Smooth muscle cell (in vitro differentiated cells): Measurements from ENCODE around the gene NGB. TPM values are rescaled to one million over a fixed set of nuclear protein-coding genes. Genes with fewer than 3 reads are reported as not detected.

Experiments
- DNase-seq: peaks from one replicate; lab custom pipeline; 2025; ENCODE audit not compliant: unreplicated experiment; lab: John Stamatoyannopoulos, UW
- H2AFZ ChIP-seq: fragments of 200-600 bp; sonication (generic); 2 replicates; pipeline ENCODE4 v1.6.0; 2016; ENCODE audit warnings: antibody characterized with exemption, low read depth, mild to moderate bottlenecking
- H3F3A ChIP-seq: fragments of 200-600 bp; sonication (generic); 2 replicates; pipeline ENCODE4 v1.6.0; 2017; ENCODE audit warnings: antibody characterized with exemption, low read depth
- H3K27ac ChIP-seq: fragments of 200-600 bp; sonication (generic); 2 replicates; pipeline ENCODE4 v1.5.1; 2016; ENCODE audit warnings: low read depth, mild to moderate bottlenecking
- H3K27me3 ChIP-seq: fragments of 200-600 bp; sonication (generic); 2 replicates; pipeline ENCODE4 v1.6.1; 2016; ENCODE audit warnings: low read depth, mild to moderate bottlenecking
- H3K36me3 ChIP-seq: fragments of 200-600 bp; sonication (generic); 2 replicates; pipeline ENCODE4 v1.5.1; 2016; ENCODE audit warnings: low read depth
- H3K4me1 ChIP-seq: fragments of 200-600 bp; sonication (generic); 2 replicates; pipeline ENCODE4 v1.5.1; 2016; ENCODE audit warnings: low read depth
- H3K4me2 ChIP-seq: fragments of 200-600 bp; sonication (generic); 2 replicates; pipeline ENCODE4 v1.6.0; 2016; ENCODE audit warnings: mild to moderate bottlenecking
- H3K4me3 ChIP-seq: fragments of 200-600 bp; sonication (generic); 2 replicates; pipeline ENCODE4 v1.5.1; 2016; ENCODE audit warnings: mild to moderate bottlenecking
- H3K79me2 ChIP-seq: fragments of 200-600 bp; sonication (generic); 2 replicates; pipeline ENCODE4 v1.6.0; 2016; ENCODE audit warnings: low read depth, mild to moderate bottlenecking
- H3K9ac ChIP-seq: fragments of 200-600 bp; sonication (generic); 2 replicates; pipeline ENCODE4 v1.6.0; 2016; ENCODE audit warnings: low read depth
- H3K9me3 ChIP-seq: fragments of 200-600 bp; sonication (generic); replicated peaks from 2 replicates; pipeline ENCODE4 v1.5.1; 2016; ENCODE audit warnings: low read depth
- H4K20me1 ChIP-seq: fragments of 200-600 bp; sonication (generic); 2 replicates; pipeline ENCODE4 v1.6.0; 2016; ENCODE audit warnings: low read depth
- WGBS: methylation state at CpG from one replicate; pipeline ENCODE4 v1.1.7; 2016; ENCODE audit warnings: low lambda C conversion rate; 5-methylcytosine and 5-hydroxymethylcytosine counted together
- polyA plus RNA-seq: library from polyadenylated mRNA; unstranded; fragments of >200 nt; fragmentation: Nextera tagmentation; extraction: Ambion mirVana; gene quantifications from 2 replicates; pipeline ENCODE4 v1.2.1, GENCODE V29; 2016
- total RNA-seq: library from RNA; depleted of rRNA; stranded (reverse); fragments of >200 nt; gene quantifications from 2 replicates; pipeline ENCODE4 v1.2.3, GENCODE V29; 2014
- TF ChIP-seq, protein P1 (sequence below): fragments of 200-600 bp; sonication (generic); IDR thresholded peaks from 2 replicates; pipeline ENCODE4 v1.5.1; 2017; ENCODE audit warnings: borderline replicate concordance, mild to moderate bottlenecking, antibody characterized with exemption; ENCODE audit not compliant: insufficient read depth, poor library complexity, severe bottlenecking

Gene NGB
- total and polyA plus RNA-seq, 2 experiments from 2014 or later: not detected

DNA sequence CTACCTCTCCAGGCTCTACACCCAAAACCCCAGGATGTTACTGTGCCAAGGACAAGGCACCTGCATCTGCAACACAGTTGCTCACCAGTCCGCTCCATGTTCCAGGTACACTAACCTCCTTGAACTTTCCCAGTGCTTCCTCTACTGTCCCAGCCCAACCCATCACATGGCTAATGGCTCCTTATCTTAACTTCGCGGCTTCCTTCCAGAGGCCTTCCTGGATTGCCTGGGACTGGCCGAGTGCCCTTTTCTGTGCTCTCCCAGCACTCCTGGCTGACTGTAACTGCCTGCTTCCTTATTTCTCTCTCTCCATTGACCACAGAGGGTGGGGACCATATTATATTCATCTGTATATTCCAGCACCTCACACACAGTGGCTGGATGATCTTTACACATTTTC is 28.8 kb upstream of the NGB start:
- Histone ChIP-seq H3K27ac (no peak overlapping the region), H3K36me3 (no peaks in the 10 kb centered on the region)

DNA sequence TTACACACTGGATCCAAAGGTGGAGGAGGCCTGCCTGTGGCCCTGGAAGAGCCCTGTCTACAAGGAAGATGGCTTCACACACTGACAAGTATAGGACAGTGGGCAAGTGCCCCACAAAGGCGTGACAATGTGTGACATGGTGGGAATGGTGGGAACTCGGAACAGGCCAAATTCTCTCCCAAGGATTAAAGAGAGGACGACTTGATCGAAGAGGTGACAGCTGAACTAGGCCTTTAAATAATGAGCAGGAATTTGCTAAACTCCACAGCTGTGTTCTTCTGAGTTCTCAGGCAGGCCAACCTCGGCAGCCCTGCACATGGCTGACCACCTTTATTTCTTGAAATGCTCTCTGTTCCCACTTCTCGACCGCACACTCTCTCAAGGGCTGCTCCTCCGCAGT is 25.9 kb upstream of the NGB start:
- Histone ChIP-seq H3K4me2 (no peak overlapping the region), H3K27ac (no peak overlapping the region), H3K4me3 (no peak overlapping the region), H3K79me2 (no peaks in the 10 kb centered on the region), H3K9ac (no peak overlapping the region), H3F3A (no peaks in the 10 kb centered on the region), H3K27me3 (no peaks in the 10 kb centered on the region), H3K36me3 (peaks cover 4% of the 10 kb centered on the region), H3K9me3 (no peaks in the 10 kb centered on the region), H4K20me1 (no peaks in the 10 kb centered on the region), H3K4me1 (no peaks in the 10 kb centered on the region), H2AFZ (no peak overlapping the region)
- WGBS: 96% methylated on average over 8 of the region's 8 CpGs
- TF ChIP-seq, protein P1, sequence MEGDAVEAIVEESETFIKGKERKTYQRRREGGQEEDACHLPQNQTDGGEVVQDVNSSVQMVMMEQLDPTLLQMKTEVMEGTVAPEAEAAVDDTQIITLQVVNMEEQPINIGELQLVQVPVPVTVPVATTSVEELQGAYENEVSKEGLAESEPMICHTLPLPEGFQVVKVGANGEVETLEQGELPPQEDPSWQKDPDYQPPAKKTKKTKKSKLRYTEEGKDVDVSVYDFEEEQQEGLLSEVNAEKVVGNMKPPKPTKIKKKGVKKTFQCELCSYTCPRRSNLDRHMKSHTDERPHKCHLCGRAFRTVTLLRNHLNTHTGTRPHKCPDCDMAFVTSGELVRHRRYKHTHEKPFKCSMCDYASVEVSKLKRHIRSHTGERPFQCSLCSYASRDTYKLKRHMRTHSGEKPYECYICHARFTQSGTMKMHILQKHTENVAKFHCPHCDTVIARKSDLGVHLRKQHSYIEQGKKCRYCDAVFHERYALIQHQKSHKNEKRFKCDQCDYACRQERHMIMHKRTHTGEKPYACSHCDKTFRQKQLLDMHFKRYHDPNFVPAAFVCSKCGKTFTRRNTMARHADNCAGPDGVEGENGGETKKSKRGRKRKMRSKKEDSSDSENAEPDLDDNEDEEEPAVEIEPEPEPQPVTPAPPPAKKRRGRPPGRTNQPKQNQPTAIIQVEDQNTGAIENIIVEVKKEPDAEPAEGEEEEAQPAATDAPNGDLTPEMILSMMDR: no peak
- no peak for DNase-seq

More for the DNA sequence above, 28.8 kb upstream of the NGB start:
- Histone ChIP-seq H3K9me3 (no peaks in the 10 kb centered on the region), H2AFZ (no peak overlapping the region), H3F3A (peaks cover 5% of the 10 kb centered on the region), H3K4me1 (peaks cover 17% of the 10 kb centered on the region), H3K4me2 (no peak overlapping the region), H3K79me2 (no peaks in the 10 kb centered on the region), H4K20me1 (no peaks in the 10 kb centered on the region), H3K4me3 (no peak overlapping the region), H3K27me3 (no peaks in the 10 kb centered on the region), H3K9ac (no peak overlapping the region)
- TF ChIP-seq, protein P1: no peak
- 80% methylated on average over 4 of the region's 4 CpGs for WGBS
- no peak for DNase-seq

DNA sequence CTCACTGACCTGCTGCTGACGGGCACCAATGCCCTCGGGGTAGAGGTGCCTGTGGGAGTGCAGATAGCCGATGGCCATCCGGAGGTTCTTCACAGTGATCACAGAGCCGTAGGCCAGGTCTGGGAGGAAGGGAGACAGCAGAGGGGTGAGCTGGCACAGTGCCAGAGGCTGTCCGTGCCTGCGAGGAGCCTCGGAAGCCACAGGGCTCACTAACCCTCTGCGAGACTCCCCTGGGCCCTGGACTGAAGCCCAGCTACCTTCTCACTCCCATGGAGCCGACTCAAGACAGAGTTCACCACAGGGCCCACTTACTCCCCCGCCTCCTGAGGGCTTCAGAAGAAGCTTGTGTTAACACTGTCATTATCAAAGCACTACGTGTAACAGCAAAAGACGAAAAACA is 25.1 kb upstream of the NGB start:
- no peak overlapping the region for H3K4me3 ChIP-seq
- no peaks in the 10 kb centered on the region for H4K20me1 ChIP-seq
- no peaks in the 10 kb centered on the region for H3K4me1 ChIP-seq
- H3K27ac ChIP-seq: no peak overlapping the region
- no peak overlapping the region for H3K4me2 ChIP-seq
- H3K9me3 ChIP-seq: no peaks in the 10 kb centered on the region
- H2AFZ ChIP-seq: no peak overlapping the region
- TF ChIP-seq, protein P1: no peak
- H3F3A ChIP-seq: no peaks in the 10 kb centered on the region
- H3K27me3 ChIP-seq: no peaks in the 10 kb centered on the region
- DNase-seq: no peak
- H3K36me3 ChIP-seq: peaks cover 4% of the 10 kb centered on the region
- WGBS: 94% methylated on average over 13 of the region's 13 CpGs
- no peaks in the 10 kb centered on the region for H3K79me2 ChIP-seq
- H3K9ac ChIP-seq: no peak overlapping the region

DNA sequence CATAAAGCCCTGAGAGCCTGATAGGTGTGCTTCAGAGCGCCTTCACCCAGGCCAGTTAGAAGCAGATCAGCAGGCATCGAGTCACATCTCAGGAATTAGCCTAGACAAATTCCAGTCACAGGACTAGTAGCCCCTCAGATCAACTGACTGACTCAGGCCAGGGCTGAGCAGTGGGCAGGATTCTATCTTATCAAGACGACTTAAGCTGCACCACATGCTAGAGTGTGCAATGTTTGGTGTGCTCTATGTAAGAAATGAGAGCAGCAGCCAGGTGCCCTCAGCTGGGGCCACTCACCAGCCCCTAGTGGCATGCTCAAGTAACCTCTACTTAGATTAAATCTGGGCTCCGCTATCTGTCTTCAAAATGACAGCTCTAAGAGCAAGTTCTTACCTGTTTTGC is 19.7 kb upstream of the NGB start:
- H2AFZ ChIP-seq: no peak overlapping the region
- H3K4me3 ChIP-seq: no peak overlapping the region
- H3K27ac ChIP-seq: no peak overlapping the region
- H3K79me2 ChIP-seq: no peaks in the 10 kb centered on the region
- WGBS: 64% methylated on average over 4 of the region's 4 CpGs
- TF ChIP-seq, protein P1: peak; percentile 9
- no peaks in the 10 kb centered on the region for H3K4me1 ChIP-seq
- no peak overlapping the region for H3K4me2 ChIP-seq
- no peaks in the 10 kb centered on the region for H3F3A ChIP-seq
- peaks cover 14% of the 10 kb centered on the region for H3K36me3 ChIP-seq
- no peaks in the 10 kb centered on the region for H4K20me1 ChIP-seq
- H3K9me3 ChIP-seq: no peaks in the 10 kb centered on the region
- no peaks in the 10 kb centered on the region for H3K27me3 ChIP-seq
- no peak overlapping the region for H3K9ac ChIP-seq
- DNase-seq: no peak
